GM13977 (cell line): ENCODE measurements around the gene BCL2L12.

Experiments used
- DNase-seq: peaks from one replicate; pipeline ENCODE4 v3.0.0; 2012; ENCODE audit warnings: low spot score
- CTCF ChIP-seq: IDR thresholded peaks from 2 replicates; pipeline ENCODE4 v1.5.1; 2012; ENCODE audit warnings: mild to moderate bottlenecking, control low read depth; ENCODE audit not compliant: insufficient read depth; ENCODE audit errors: extremely low read depth, missing control alignments
- in situ Hi-C: fragments of 300-500 bp; cut with MboI; formaldehyde crosslinking; loops from one replicate; pipeline ENCODE4 v1.12.0; 2022; ENCODE audit warnings: low sequenced_read_pairs, low pct_unique_long_range_greater_than_20kb, mixed read lengths, inconsistent platforms; ENCODE audit not compliant: unreplicated experiment

BCL2L12 gene

GRCh38 chr19:49676784-49677230 lies 11.1 kb downstream of the BCL2L12 start:
- in situ Hi-C loops: no loop called here

GRCh38 chr19:49677231-49677900 lies 11.6 kb downstream of the BCL2L12 start, which contains the start of gene PRMT1:
Gene PRMT1, plus strand, starts transcription at chr19:49677271. Its CDS starts 10 bp downstream, at chr19:49677281.
- peak; percentile 62 for DNase-seq
- TF ChIP-seq CTCF: no peak
- in situ Hi-C loops: no loop called here

More at GRCh38 chr19:49676784-49677230, 11.1 kb downstream of the BCL2L12 start:
- no peak for TF ChIP-seq CTCF
- DNase-seq: peak; percentile 98

GRCh38 chr19:49677901-49678674 lies 12.4 kb downstream of the BCL2L12 start:
- peak; percentile 86 for DNase-seq
- in situ Hi-C loops: no loop called here
- TF ChIP-seq CTCF: peak; percentile 56

GRCh38 chr19:49678985-49679770 lies 13.4 kb downstream of the BCL2L12 start:
- no peak for DNase-seq
- TF ChIP-seq CTCF: no peak
- in situ Hi-C loops: no loop called here

GRCh38 chr19:49679771-49680413 lies 14.2 kb downstream of the BCL2L12 start:
- no peak for DNase-seq
- in situ Hi-C loops: no loop called here
- TF ChIP-seq CTCF: no peak
